Subcutaneous abdominal adipose tissue (tissue), 5 donors: ENCODE results near the gene AATK.

Source experiments
- H3K27ac ChIP-seq: one replicate; pipeline ENCODE4 v1.7.0; 2013; ENCODE audit warnings: low read depth, mild to moderate bottlenecking, inconsistent platforms, low read length, moderate library complexity
- H3K27me3 ChIP-seq, 5 donors: one replicate each; pipeline ENCODE4 v1.7.0; 2013; ENCODE audit warnings: low read length in 5 of 5, inconsistent platforms in 1 of 5; ENCODE audit not compliant: control insufficient read depth in 5 of 5, insufficient read depth in 4 of 5
- H3K36me3 ChIP-seq, 5 donors: one replicate each; pipeline ENCODE4 v1.7.0; 2013; ENCODE audit warnings: low read length in 5 of 5; ENCODE audit not compliant: control insufficient read depth in 5 of 5, insufficient read depth in 5 of 5
- H3K4me1 ChIP-seq, 5 donors: one replicate each; pipeline ENCODE4 v1.7.0; 2013; ENCODE audit warnings: low read length in 5 of 5, mild to moderate bottlenecking in 3 of 5, moderate library complexity in 1 of 5; ENCODE audit not compliant: control insufficient read depth in 5 of 5, insufficient read depth in 5 of 5
- H3K4me3 ChIP-seq, 5 donors: one replicate each; pipeline ENCODE4 v1.7.0; 2013; ENCODE audit warnings: low read length in 5 of 5, low read depth in 1 of 5
- H3K9ac ChIP-seq, 5 donors: one replicate each; pipeline ENCODE4 v1.7.0; 2013; ENCODE audit warnings: low read length in 5 of 5, mild to moderate bottlenecking in 4 of 5, moderate library complexity in 3 of 5
- H3K9me3 ChIP-seq, 5 donors: one replicate each; pipeline ENCODE4 v1.7.0; 2013; ENCODE audit warnings: low read length in 5 of 5; ENCODE audit not compliant: control insufficient read depth in 5 of 5
- donor health status: healthy.
- donor health status: healthy.
- donor health status: healthy.
- donor health status: healthy.
- donor health status: healthy.

Gene AATK

GRCh38 chr17:81096741-81097133 is 69.3 kb downstream of the AATK start:
- H3K36me3 ChIP-seq = peaks cover 0 to 15% (median 6%) of the 10 kb centered on the region in 5 donors
- H3K9ac ChIP-seq = peak overlapping the region in 3 of 5 donors; percentile 39 to 56 (median 49)
- H3K27ac ChIP-seq = no peak overlapping the region
- H3K27me3 ChIP-seq = peaks cover 2 to 33% (median 7%) of the 10 kb centered on the region in 5 donors
- no peaks in the 10 kb centered on the region for H3K9me3 ChIP-seq
- H3K4me1 ChIP-seq = peaks cover 6 to 47% (median 31%) of the 10 kb centered on the region in 5 donors
- H3K4me3 ChIP-seq = peak overlapping the region in 1 of 5 donors; percentile 57

DNA sequence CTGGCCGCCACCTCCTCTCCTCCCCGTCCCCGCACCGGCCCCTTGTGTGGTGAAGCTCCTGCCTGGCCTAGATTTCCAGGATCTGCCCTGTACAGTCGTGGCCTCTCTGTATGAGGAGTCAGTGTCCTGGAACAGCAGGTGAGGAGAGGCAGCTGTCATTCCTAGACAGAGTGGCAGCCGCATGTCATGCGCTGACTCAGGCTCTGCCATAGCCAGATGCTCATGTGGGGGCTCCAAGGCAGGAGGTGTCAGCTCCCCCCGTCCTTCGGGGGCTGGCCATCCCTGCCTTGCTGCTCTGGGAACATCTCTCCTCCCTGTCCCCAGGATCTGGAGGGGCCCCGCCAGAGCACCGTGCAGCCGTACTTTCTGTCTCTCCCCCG is 70.6 kb downstream of the AATK start:
- Histone ChIP-seq H3K4me3 (peak overlapping the region in 1 of 5 donors; percentile 13), H3K9ac (peak overlapping the region in 1 of 5 donors; percentile 23), H3K36me3 (peaks cover 0 to 3% (median 3%) of the 10 kb centered on the region in 5 donors), H3K9me3 (no peaks in the 10 kb centered on the region), H3K27ac (peak overlapping the region; percentile 41), H3K27me3 (peaks cover 2 to 33% (median 7%) of the 10 kb centered on the region in 5 donors), H3K4me1 (peaks cover 6 to 45% (median 31%) of the 10 kb centered on the region in 5 donors)

- H3K4me1 ChIP-seq = peaks cover 7 to 51% (median 36%) of the 10 kb centered on the region in 5 donors
- peak overlapping the region in 1 of 5 donors; percentile 13 for H3K4me3 ChIP-seq
- no peaks in the 10 kb centered on the region for H3K9me3 ChIP-seq
- peak overlapping the region; percentile 41 for H3K27ac ChIP-seq
- peaks cover 0 to 2% (median 0%) of the 10 kb centered on the region in 5 donors for H3K36me3 ChIP-seq
- peak overlapping the region in 2 of 5 donors; percentile 23 to 84 for H3K9ac ChIP-seq
- H3K27me3 ChIP-seq = peaks cover 2 to 33% (median 7%) of the 10 kb centered on the region in 5 donors
These were observed 71.3 kb downstream of the AATK start for GRCh38 chr17:81094509-81095382.

DNA sequence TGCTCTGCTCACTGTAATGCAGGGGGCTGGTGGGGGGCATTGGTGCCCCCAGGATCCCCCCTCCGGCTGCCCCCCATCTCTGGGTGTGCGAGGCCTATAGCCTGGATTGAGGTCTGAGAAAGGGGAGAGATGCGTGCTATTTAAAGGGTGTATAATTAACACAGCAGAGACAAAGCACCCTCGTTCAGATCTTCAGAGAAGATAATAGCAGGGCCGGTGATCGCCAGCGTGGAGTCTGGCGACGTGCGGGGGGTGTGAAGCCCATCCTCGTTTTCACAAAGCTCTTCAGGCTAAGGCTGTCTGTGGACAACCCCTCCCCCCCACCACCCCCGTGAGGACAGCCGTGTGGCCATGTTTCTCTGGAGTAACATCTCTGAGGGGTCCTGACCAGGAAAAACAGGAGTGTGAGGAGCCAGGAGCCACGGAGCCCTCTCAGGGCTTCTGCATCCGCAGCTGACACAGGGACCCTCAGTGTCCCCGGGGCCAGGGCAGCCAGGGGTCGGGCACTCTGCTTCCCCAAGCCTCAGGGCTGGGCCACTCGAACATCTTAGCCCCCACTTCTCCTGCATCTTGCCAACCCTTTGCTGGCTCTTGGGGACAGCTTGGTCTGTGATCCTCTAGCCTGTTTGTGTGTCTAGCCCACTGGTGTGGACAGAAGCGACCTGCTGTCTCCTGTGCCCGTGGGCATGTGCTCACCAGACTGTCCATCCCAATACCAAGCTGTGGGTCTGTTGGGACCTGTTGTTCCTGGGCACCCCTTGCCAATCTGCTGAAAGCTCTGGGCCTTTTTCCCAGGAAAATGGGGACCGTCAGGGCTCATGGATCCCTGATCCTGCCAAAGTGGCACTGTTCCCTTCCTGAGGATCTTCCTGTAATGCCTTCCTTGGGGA is 72.2 kb downstream of the AATK start:
- H3K9me3 ChIP-seq = no peaks in the 10 kb centered on the region
- peaks cover 7 to 53% (median 36%) of the 10 kb centered on the region in 5 donors for H3K4me1 ChIP-seq
- H3K27me3 ChIP-seq = peaks cover 2 to 31% (median 7%) of the 10 kb centered on the region in 5 donors
- H3K9ac ChIP-seq = no peak overlapping the region
- no peak overlapping the region for H3K27ac ChIP-seq
- no peak overlapping the region for H3K4me3 ChIP-seq
- H3K36me3 ChIP-seq = peaks cover 0 to 3% (median 0%) of the 10 kb centered on the region in 5 donors

DNA sequence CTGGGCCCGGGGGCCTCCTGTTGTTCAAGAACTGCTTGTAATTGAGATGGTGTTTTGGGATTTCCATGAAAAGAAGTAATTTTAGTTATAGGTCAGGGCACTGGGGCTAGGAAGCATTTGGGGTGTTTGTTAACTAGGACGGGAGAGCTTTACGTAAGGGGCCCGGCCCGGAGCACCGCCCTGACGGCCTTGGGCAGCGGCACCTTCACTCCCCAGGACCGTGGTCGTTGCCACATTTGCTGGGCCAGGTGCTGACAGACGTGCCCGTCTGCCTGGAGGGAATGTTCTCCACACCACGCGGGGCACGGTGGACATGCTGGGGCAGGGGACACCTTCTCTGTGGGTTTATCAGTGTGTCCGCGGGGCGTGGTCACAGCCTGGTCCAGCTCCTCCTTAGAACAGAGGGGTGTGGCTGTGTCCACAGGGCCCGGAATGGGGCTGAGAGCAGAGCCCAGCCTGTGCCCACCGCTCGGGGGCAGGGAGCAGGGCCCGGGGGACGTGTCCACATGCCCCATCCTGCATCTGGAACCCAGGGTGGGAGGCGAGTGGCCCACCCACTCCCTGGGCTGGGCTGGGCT is 73.4 kb downstream of the AATK start:
- Histone ChIP-seq H3K27ac (no peak overlapping the region), H3K36me3 (peaks cover 0 to 16% (median 2%) of the 10 kb centered on the region in 5 donors), H3K4me1 (peaks cover 7 to 45% (median 33%) of the 10 kb centered on the region in 5 donors), H3K9me3 (no peaks in the 10 kb centered on the region), H3K27me3 (peaks cover 1 to 27% (median 7%) of the 10 kb centered on the region in 5 donors), H3K4me3 (no peak overlapping the region), H3K9ac (no peak overlapping the region)

DNA sequence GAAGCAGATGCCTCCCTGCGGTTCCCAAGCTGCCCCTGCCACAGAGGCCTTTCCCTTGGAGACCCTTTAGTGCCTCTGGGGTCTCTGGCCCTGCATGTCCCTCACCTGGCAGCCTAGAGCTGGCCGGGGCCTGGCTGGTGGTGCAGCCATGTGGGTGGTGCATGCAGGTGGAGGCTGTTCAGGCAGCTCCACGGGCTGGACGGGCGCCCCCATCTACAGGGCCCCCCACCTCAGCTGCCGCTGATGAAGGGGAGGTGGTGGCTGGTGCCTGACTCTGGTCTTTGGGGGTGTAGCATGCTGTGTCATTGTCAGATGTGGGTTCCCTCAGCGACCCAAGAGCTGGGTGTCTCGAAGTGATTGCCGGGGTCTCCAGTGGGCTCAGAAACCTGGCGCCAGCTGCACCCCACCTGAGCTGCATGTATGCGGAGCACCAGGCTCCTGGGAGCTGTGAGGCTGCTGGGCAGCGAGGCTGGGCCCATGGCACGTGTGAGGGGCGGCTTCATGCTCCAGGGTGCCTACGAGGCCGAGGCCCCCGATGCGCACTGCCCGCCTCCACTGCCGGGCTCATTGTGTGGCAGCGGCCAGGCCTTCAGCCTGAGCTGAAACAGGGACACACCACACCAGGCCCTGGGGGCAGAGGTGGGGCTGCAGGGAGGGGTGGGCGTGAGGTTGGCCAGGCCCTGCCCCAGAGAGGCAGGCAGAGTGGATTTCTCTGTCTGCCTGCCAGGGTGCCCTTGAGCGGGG is 74.1 kb downstream of the AATK start:
- Histone ChIP-seq H3K4me1 (peaks cover 7 to 39% (median 28%) of the 10 kb centered on the region in 5 donors), H3K4me3 (no peak overlapping the region), H3K27ac (no peak overlapping the region), H3K9me3 (no peaks in the 10 kb centered on the region), H3K27me3 (peaks cover 0 to 26% (median 5%) of the 10 kb centered on the region in 5 donors), H3K36me3 (peaks cover 0 to 23% (median 2%) of the 10 kb centered on the region in 5 donors), H3K9ac (no peak overlapping the region)

DNA sequence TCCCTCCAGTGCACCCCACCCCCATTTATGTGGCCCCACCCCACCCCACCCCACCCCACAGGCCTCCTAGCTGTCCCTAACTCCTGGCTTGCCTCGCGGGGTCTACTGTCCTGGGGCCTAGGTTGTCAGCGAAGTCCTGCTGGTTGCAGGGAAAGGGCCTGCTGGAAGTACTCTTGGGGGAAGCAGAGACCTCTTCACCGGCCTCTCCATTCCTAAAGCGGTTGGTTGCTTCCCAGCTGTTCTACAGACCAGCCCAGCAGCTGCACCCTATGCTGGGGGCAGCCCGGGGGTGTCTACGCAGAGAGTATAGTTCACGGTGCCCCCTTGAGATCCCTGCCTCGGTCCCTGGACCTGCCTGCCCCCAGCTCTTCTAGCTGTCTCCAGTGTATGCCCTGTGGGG is 74.9 kb downstream of the AATK start:
- Histone ChIP-seq H3K27me3 (peaks cover 0 to 23% (median 2%) of the 10 kb centered on the region in 5 donors), H3K36me3 (peaks cover 0 to 30% (median 6%) of the 10 kb centered on the region in 5 donors), H3K4me1 (peaks cover 7 to 31% (median 21%) of the 10 kb centered on the region in 5 donors), H3K9me3 (no peaks in the 10 kb centered on the region), H3K4me3 (no peak overlapping the region), H3K27ac (no peak overlapping the region), H3K9ac (no peak overlapping the region)

DNA sequence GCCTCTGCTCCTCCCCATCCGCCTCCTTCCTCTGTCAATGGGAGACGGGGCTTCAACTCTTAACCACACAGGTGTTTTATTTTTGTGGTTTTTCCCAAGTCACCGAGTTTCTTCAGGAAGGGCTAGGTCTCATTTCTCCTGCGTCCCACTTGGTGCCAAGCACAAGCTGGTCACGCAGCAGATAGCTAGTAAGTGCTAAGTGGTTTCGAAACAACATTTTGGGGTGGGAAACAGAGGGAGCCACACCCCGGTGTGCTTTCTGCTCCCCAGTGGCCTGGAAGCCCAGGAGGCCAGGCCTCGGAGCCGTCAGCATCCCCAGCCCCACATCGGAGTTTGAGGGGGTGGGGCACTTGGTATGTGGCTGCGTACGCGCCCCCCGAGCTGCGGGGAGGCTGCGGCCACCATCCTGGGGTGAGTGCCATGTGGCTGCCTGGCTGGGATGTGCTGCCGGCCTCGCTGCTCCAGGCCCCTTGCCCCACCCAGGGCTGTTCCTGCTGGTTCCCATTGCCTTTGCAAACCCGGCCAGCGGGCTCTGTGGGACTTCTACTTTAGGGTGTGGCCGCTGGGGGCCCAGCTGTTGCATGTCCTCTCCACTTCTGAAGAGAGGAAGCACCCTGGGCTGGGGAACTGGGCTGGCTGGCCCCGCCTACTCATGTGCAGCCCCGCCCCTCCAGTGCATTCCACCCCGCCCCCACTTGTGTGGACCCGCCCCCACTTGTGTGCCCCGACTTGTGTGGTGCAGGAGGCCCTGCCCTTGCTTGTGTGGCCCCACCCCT is 75.5 kb downstream of the AATK start:
- Histone ChIP-seq H3K4me1 (peaks cover 7 to 25% (median 18%) of the 10 kb centered on the region in 5 donors), H3K9ac (no peak overlapping the region), H3K27me3 (peaks cover 0 to 18% (median 2%) of the 10 kb centered on the region in 5 donors), H3K4me3 (no peak overlapping the region), H3K27ac (no peak overlapping the region), H3K36me3 (peaks cover 0 to 33% (median 6%) of the 10 kb centered on the region in 5 donors), H3K9me3 (no peaks in the 10 kb centered on the region)
